OCI-LY7 (cell line): Measurements from ENCODE around the gene BPIFB3. TPM values are rescaled to one million over a fixed set of nuclear protein-coding genes. Genes with fewer than 3 reads are reported as not detected.

Experiments
- BruUV-seq: library from RNA; stranded (reverse); fragments of 400-500 nt; replicated peaks from 2 replicates; lab custom pipeline; 2021; lab: Mats Ljungman, UMichigan
- CTCF ChIA-PET: fragments of 300-600 bp; sonication (Branson Sonifier 250); formaldehyde crosslinking; loops from one replicate; lab custom pipeline; 2022; ENCODE audit warnings: antibody characterized with exemption; ENCODE audit not compliant: unreplicated experiment; lab: Charles Lee
- POLR2A ChIA-PET: fragments of 300-600 bp; sonication (Branson Sonifier 250); formaldehyde crosslinking; loops from one replicate; lab custom pipeline; 2022; ENCODE audit warnings: antibody characterized with exemption; lab: Charles Lee
- DNase-seq: peaks from one replicate; pipeline ENCODE4 v3.0.0-alpha.2; 2015; ENCODE audit warnings: low spot score
- H2AFZ ChIP-seq: fragments of 200-600 bp; sonication (generic), shearing (Covaris generic); 2 replicates; pipeline ENCODE4 v1.6.1; 2014; ENCODE audit warnings: mild to moderate bottlenecking, antibody characterized with exemption, low read length, moderate library complexity
- H3K27ac ChIP-seq: fragments of 200-600 bp; sonication (generic); 2 replicates; pipeline ENCODE4 v1.5.1; 2014; ENCODE audit warnings: mixed run types, low read depth, mild to moderate bottlenecking, moderate library complexity, low read length, inconsistent platforms; ENCODE audit not compliant: poor library complexity, severe bottlenecking
- H3K36me3 ChIP-seq: fragments of 200-600 bp; sonication (generic); 2 replicates; pipeline ENCODE4 v1.6.1; 2014; ENCODE audit warnings: mild to moderate bottlenecking, antibody characterized with exemption, low read length, moderate library complexity, mixed read lengths; ENCODE audit not compliant: insufficient read depth
- H3K4me1 ChIP-seq: fragments of 200-600 bp; sonication (generic); 2 replicates; pipeline ENCODE4 v1.5.1; 2014; ENCODE audit warnings: mild to moderate bottlenecking, low read length; ENCODE audit not compliant: insufficient read depth, poor library complexity, severe bottlenecking
- H3K4me2 ChIP-seq: fragments of 200-600 bp; sonication (generic); 2 replicates; pipeline ENCODE4 v1.6.1; 2014; ENCODE audit warnings: mild to moderate bottlenecking, low read length
- H3K4me3 ChIP-seq: fragments of 200-600 bp; sonication (generic); 2 replicates; pipeline ENCODE4 v1.5.1; 2014; ENCODE audit warnings: mild to moderate bottlenecking, low read depth, low read length; ENCODE audit not compliant: poor library complexity, severe bottlenecking
- H3K79me2 ChIP-seq: fragments of 200-600 bp; sonication (generic); 2 replicates; pipeline ENCODE4 v1.6.1; 2016; ENCODE audit warnings: low read depth, mild to moderate bottlenecking, low read length, moderate library complexity, mixed read lengths; ENCODE audit not compliant: insufficient read depth
- H3K9me2 ChIP-seq: fragments of 200-600 bp; sonication (generic); 2 replicates; pipeline ENCODE4 v1.6.1; 2016; ENCODE audit warnings: mild to moderate bottlenecking, low read length, mixed read lengths; ENCODE audit not compliant: insufficient read depth
- H3K9me3 ChIP-seq: fragments of 200-600 bp; sonication (generic); 2 replicates; pipeline ENCODE4 v1.6.1; 2014; ENCODE audit warnings: mild to moderate bottlenecking, mixed run types, low read length, mixed read lengths
- H4K20me1 ChIP-seq: fragments of 200-600 bp; sonication (generic); 2 replicates; pipeline ENCODE4 v1.6.1; 2014; ENCODE audit warnings: mild to moderate bottlenecking, antibody characterized with exemption, low read length, moderate library complexity, mixed read lengths; ENCODE audit not compliant: insufficient read depth
- CTCF ChIP-seq: fragments of 200-600 bp; sonication (generic); conservative IDR thresholded peaks from 2 replicates; pipeline ENCODE4 v1.5.1; 2014; ENCODE audit warnings: mild to moderate bottlenecking, antibody characterized with exemption, low read length, moderate library complexity, mixed read lengths
- EZH2phosphoT487 ChIP-seq: fragments of 200-600 bp; sonication (generic); IDR thresholded peaks from 2 replicates; pipeline ENCODE4 v1.6.1; 2018; ENCODE audit warnings: low read depth, borderline replicate concordance, mild to moderate bottlenecking, mixed run types, antibody characterized with exemption, low read length, moderate library complexity, mixed read lengths
- intact Hi-C: fragments of 100-400 bp; cut with micrococcal nuclease; formaldehyde crosslinking; loops from one replicate; pipeline ENCODE4 v1.10.0; 2022; ENCODE audit not compliant: unreplicated experiment
- total RNA-seq, 2 experiments: library from RNA; depleted of rRNA in 1 of 2; stranded (reverse); fragments of >200 nt in 1 of 2; shearing (Covaris generic) in 1 of 2; gene quantifications; 2 replicates each; pipeline ENCODE4 v1.2.3, GENCODE V29; 2014 to 2022

BPIFB3 gene
- total RNA-seq, 2 experiments from 2014 or later = not detected

- no peak overlapping the region for H3K4me3 ChIP-seq
- POLR2A ChIA-PET = interaction anchor here (0.6 kb wide), 1 partner anchor 877 kb away, joined by 5 read pairs; no protein-coding TSS in a partner anchor
- no TSS peak for BruUV-seq
- H3K4me1 ChIP-seq = no peaks in the 10 kb centered on the region
- intact Hi-C loops = no loop called here
- no peaks in the 10 kb centered on the region for H3K79me2 ChIP-seq
- TF ChIP-seq EZH2phosphoT487 (no peak), CTCF (no peak)
- H3K27ac ChIP-seq = no peak overlapping the region
- no peaks in the 10 kb centered on the region for H4K20me1 ChIP-seq
- no peaks in the 10 kb centered on the region for H3K36me3 ChIP-seq
- H3K9me2 ChIP-seq = no peaks in the 10 kb centered on the region
- H3K9me3 ChIP-seq = no peaks in the 10 kb centered on the region
- DNase-seq = no peak
- CTCF ChIA-PET = no interaction called here
- H3K4me2 ChIP-seq = no peak overlapping the region
- no peak overlapping the region for H2AFZ ChIP-seq
Observed at GRCh38 chr20:33017542-33017941, 36.2 kb upstream of the BPIFB3 start.

GRCh38 chr20:33018169-33018931, 35.4 kb upstream of the BPIFB3 start:
- no peak overlapping the region for H2AFZ ChIP-seq
- no peaks in the 10 kb centered on the region for H3K4me1 ChIP-seq
- no peaks in the 10 kb centered on the region for H3K79me2 ChIP-seq
- no peak overlapping the region for H3K4me2 ChIP-seq
- H4K20me1 ChIP-seq = no peaks in the 10 kb centered on the region
- no peaks in the 10 kb centered on the region for H3K36me3 ChIP-seq
- ChIA-PET CTCF (no interaction called here), POLR2A (no interaction called here)
- intact Hi-C loops = no loop called here
- no peak overlapping the region for H3K27ac ChIP-seq
- H3K9me3 ChIP-seq = no peaks in the 10 kb centered on the region
- no peak overlapping the region for H3K4me3 ChIP-seq
- BruUV-seq = no TSS peak
- no peak for TF ChIP-seq EZH2phosphoT487
- no peak for TF ChIP-seq CTCF
- no peak for DNase-seq
- no peaks in the 10 kb centered on the region for H3K9me2 ChIP-seq

GRCh38 chr20:33019465-33020277, 34.0 kb upstream of the BPIFB3 start:
- no peak overlapping the region for H3K4me3 ChIP-seq
- no peaks in the 10 kb centered on the region for H3K36me3 ChIP-seq
- POLR2A ChIA-PET = no interaction called here
- H3K4me2 ChIP-seq = no peak overlapping the region
- TF ChIP-seq EZH2phosphoT487 (no peak), CTCF (no peak)
- no peaks in the 10 kb centered on the region for H4K20me1 ChIP-seq
- BruUV-seq = no TSS peak
- no peak overlapping the region for H2AFZ ChIP-seq
- no peaks in the 10 kb centered on the region for H3K4me1 ChIP-seq
- intact Hi-C loops = no loop called here
- CTCF ChIA-PET = no interaction called here
- H3K9me2 ChIP-seq = no peaks in the 10 kb centered on the region
- no peak overlapping the region for H3K27ac ChIP-seq
- no peak for DNase-seq
- no peaks in the 10 kb centered on the region for H3K79me2 ChIP-seq
- no peaks in the 10 kb centered on the region for H3K9me3 ChIP-seq
